HG03520 (cell line): ENCODE measurements around the gene C1QTNF3.
"Not testable (repeated sequence)": the region's sequence is repeated elsewhere in the genome, so short reads cannot be mapped to it uniquely, and the experiment has no call there.

ENCODE experiments used
- ATAC-seq: cut with Tn5 transposase; IDR thresholded peaks from one replicate; pipeline ENCODE4 v1.9.1; 2021; ENCODE audit warnings: mild to moderate bottlenecking, moderate library complexity; ENCODE audit not compliant: unreplicated experiment

C1QTNF3 gene, protein sequence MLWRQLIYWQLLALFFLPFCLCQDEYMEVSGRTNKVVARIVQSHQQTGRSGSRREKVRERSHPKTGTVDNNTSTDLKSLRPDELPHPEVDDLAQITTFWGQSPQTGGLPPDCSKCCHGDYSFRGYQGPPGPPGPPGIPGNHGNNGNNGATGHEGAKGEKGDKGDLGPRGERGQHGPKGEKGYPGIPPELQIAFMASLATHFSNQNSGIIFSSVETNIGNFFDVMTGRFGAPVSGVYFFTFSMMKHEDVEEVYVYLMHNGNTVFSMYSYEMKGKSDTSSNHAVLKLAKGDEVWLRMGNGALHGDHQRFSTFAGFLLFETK

DNA sequence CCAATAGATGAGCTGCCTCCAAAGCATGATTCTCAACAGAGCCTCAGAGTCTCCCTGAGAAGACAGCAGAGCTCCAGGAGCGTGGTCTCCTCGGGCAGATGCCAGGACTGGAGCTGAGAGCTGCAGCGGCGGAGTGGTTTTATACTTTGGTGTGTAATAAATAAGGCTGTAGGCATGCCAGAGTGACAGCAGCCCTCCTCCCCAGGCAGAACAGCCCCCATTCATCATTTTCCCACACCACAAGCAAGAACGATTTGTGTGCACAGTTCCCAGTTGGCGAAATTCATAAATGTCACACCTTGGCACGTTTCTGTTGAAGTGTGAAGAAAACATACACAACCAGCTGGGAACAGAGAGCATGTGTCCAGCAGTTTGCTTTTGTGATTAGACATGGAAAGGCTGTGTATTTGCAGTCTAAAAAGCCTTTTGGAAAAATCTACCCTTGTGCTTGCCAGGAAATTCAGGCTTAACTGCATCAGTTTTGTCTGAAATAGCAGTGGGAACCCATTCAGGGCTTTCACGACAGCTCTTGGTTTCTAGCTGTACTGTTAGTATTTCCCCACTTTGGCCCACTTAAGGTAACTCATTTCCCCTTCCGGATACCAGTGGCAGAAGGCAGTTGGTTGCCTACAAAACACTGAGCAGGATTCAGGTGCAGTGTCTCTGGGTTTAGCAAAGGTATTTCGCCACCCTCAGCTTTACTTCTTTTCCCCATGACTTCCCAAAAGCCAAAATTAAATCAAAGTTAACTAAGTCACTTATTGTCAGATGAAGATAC is at the start of gene C1QTNF3:
Gene C1QTNF3 (minus strand): TSS at position 115 of the 778 bp plus-strand sequence. CDS start 88 bp downstream, at position 27.
- no peak for ATAC-seq

DNA sequence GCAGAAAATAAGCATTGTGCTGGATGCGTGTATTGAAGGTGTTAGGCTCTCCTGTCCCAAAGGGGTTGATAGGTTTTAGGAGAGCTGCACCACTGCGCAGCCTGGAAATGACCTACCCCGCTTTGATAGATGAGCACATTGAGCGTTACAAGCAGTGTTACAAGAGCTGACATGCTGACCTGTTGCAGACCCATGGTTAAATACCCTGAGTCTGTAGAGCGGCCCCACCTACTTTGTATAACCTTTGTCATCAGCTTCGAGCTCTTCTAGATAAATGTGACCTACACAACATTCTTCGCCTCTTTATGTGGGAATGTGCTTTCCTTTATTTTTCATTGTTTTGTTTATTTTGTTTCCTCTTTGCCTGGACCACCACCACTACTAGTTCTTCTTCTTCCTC is 48.0 kb upstream of the C1QTNF3 start:
- ATAC-seq, result not testable (repeated sequence)

GRCh38 chr5:34089802-34090201 is 46.8 kb upstream of the C1QTNF3 start:
- not testable (repeated sequence) for ATAC-seq

DNA sequence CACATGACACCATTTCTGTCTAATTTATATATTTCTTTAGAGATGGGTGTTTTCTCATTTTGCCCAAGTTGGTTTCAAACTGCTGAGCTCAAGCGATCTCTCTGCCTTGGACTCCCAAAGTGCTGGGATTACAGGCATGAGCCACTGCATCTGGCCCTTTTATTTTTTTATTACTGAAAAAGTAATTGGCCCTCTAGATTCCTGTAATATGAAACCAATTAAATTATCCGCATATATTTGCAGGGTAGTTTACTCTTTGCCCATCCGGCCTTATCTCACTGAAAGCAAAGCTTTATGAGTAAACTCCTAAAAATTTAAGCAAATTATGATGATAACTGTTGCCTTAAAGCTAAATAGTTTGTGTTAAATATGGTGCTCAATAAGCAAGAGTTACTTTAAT is 44.7 kb upstream of the C1QTNF3 start:
- ATAC-seq, result not testable (repeated sequence)

DNA sequence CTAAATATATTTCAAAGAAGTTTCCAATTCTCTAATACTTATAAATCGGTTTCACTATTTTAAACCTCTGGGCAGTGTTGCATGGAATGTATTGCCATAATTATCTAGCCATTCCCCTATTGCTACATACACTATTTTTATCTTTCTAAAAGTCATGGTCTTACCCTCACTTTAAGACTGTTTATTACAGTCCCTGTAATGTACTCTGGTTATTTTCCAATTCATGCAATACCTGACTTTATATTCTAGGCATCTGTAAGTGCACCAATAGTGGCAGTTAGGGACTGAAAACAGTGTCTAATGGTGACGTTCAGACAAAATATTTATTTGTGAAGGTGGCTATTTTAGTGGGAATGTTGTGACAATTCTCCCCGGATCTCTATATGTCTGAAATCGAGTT is 40.9 kb upstream of the C1QTNF3 start:
- not testable (repeated sequence) for ATAC-seq

GRCh38 chr5:34079505-34079904 is 36.5 kb upstream of the C1QTNF3 start:
- ATAC-seq, result not testable (repeated sequence)

- not testable (repeated sequence) for ATAC-seq
Measured at GRCh38 chr5:34077636-34078035, 34.6 kb upstream of the C1QTNF3 start.

DNA sequence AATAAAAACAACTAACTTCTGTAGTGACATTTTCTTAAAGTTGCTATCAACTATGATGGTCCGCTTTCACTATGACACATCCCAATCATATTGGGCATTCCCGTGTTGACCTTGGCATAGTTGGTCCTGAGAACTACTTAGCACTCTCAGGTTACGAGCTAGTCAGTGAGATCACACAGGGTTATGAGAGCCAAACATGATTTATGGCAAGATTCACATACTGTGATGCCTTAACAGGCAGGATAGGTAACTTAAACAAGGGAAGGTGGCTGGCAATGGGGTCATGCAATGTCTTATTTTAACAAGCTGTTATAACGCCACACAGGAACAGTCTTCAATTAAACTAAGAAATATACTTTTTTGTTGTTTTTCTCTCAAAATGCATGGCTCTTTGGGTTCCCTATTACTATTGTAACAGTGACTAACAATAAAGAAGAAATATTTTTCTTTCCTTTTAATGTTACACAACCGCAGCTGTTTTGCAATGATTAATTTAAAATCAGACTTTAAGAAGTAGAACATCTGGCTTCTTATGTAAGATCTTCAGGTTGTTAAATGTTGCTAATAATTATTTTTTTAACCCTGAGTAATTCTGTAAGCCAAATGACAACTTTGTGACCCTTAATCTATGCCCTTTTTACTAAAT is 33.8 kb upstream of the C1QTNF3 start:
- not testable (repeated sequence) for ATAC-seq

- not testable (repeated sequence) for ATAC-seq
Measured at GRCh38 chr5:34074472-34074871, 31.5 kb upstream of the C1QTNF3 start.

DNA sequence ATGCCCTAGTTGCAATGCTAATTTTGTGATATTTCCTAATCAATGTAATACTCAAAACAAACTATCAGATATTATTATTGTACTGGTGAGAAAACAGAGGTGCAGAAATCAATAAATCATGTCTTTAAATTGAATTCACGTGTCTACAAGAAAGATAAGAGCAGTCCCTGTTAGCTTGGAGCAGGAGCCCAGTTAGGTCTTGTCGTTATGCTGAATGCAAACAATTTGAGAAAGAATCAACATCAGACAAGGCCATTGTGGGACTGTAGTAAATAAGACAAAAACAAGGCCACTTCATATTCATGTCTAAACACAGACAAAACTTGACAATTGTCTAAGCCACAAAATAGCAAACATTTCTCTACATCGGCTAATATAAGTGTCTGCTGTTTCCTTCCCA is 31.1 kb upstream of the C1QTNF3 start:
- not testable (repeated sequence) for ATAC-seq

DNA sequence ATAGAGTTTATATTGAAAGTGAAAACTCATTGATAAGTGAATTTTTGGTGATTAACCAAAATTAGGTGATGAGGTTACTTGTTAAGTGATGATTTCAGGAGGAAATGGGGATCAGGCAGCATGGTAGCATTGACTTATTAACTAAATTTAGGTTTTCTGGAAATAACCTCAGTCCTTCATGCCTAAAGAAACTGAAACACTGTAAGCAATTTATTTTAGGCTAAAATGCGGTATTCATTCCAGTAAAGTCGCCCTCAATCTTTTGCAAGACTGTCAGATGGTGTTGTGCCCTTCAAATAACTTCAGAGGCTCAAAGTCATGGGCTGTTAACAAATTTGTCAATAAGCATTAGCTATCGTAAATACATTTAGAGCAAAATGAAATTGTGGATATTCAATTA is 27.6 kb upstream of the C1QTNF3 start:
- ATAC-seq, result not testable (repeated sequence)

- ATAC-seq, result no peak
Measured at GRCh38 chr5:34064656-34065055, 21.6 kb upstream of the C1QTNF3 start.

GRCh38 chr5:34062419-34062818 is 19.4 kb upstream of the C1QTNF3 start:
- no peak for ATAC-seq

DNA sequence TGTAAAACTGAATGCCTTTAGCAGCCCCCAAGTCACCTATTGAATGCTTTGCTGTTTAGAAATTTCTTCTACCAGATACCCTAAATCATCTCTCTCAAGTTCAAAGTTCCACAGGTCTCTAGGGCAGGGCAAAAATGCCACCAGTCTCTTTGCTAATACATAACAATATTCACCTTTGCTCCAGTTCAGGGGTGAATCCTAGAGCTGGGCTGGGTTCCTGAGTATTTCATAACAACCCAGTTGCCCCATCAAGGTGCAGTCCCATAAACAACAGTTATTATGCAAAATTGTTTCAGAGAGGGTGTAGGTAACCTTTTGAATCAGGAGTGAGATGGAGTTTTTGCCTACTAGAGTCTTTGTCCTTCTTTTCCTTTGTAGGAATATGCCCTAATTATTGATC is 19.0 kb upstream of the C1QTNF3 start:
- no peak for ATAC-seq

DNA sequence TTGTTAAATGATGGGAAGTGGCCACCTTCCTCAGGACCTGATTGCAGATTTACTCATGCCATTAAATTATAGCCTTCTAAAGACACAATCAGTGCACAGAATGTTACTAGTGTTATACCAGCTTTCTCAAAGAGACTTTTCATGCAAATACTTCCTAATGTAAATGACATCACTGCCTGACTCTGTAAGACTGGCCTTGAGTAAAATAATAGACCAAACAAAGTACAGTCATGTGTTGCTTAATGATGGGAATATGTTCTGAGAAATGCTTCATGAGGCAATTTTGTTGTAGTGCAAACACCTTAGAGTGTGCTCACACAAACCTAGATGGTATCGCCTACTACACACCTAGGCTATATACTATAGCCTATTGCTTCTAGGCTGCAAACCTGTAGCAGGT is 17.0 kb upstream of the C1QTNF3 start:
- ATAC-seq, result no peak

- no peak for ATAC-seq
Measured at GRCh38 chr5:34058532-34058931, 15.5 kb upstream of the C1QTNF3 start.

DNA sequence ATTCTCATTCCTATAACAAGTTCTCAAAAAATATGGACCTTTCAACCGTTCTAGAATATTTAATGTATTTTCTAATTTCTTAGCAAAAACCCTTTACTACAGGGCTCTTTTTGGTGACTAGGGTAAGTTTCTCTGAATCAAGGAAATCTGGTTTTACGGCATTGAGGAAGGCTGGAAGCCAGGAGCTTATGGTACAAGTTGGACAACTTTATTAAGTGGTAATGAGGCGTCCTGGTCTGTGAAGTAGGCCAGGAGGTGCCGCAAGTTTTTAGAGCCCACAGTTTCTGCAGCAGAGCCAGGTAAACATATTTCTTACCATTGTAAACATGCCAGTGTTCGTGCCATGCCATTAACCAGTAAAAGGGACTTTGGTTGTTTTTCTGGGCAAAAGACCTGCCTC is 14.6 kb upstream of the C1QTNF3 start:
- no peak for ATAC-seq

- no peak for ATAC-seq
Measured at GRCh38 chr5:34057118-34057517, 14.1 kb upstream of the C1QTNF3 start.

GRCh38 chr5:34055667-34056066 is 12.7 kb upstream of the C1QTNF3 start:
- no peak for ATAC-seq

DNA sequence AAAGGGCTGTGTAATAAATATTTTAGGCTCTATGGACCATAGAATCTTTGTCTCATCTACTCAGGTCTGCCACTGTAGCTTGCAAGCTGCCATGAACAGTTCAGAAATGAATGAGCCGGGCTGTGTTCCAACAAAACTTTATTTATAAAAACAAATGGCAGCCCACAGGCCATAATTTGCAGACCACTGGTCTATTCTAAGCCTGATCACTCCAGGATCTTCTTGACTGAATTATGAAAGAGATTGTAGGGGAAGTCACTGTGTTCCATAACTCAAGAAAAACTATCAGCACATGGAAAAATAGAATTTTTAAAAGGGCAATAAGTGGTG is 11.4 kb upstream of the C1QTNF3 start:
- ATAC-seq, result no peak

GRCh38 chr5:34053571-34054399 is 10.8 kb upstream of the C1QTNF3 start:
- no peak for ATAC-seq
